Endothelial cell of umbilical vein (primary cell): ENCODE results near the gene TSPEAR. TPM values are rescaled to one million over a fixed set of nuclear protein-coding genes. Genes with fewer than 3 reads are reported as not detected.

Source experiments
- BruUV-seq: library from RNA; stranded (reverse); fragments of 400-500 nt; replicated peaks from 2 replicates; lab custom pipeline; 2021; lab: Mats Ljungman, UMichigan
- CTCF ChIA-PET: fragments of 300-600, 350-600 bp; sonication (Branson Sonifier 250); formaldehyde crosslinking; loops from one replicate; lab custom pipeline; 2021; ENCODE audit warnings: antibody characterized with exemption, inconsistent platforms; lab: Charles Lee
- POLR2A ChIA-PET: fragments of 300-600, 350-600 bp; sonication (Branson Sonifier 250); formaldehyde crosslinking; loops from one replicate; lab custom pipeline; 2021; ENCODE audit warnings: antibody characterized with exemption, inconsistent platforms; lab: Charles Lee
- DNase-seq: peaks from one replicate; pipeline ENCODE4 v3.0.0-alpha.2; 2011; ENCODE audit warnings: low read depth, low spot score
- FAIRE-seq: peaks from 2 replicates; lab custom pipeline; 2011; peaks lifted over from hg19 to GRCh38; lab: Jason Lieb, UNC
- H2AFZ ChIP-seq: 2 replicates; pipeline ENCODE4 v1.6.0; 2012; ENCODE audit warnings: low read depth, low read length, control low read depth, inconsistent platforms
- H3K27ac ChIP-seq: 2 replicates; pipeline ENCODE4 v1.5.1; 2011; ENCODE audit warnings: low read depth, mild to moderate bottlenecking, control low read depth, low read length, moderate library complexity; ENCODE audit not compliant: insufficient read depth
- H3K27me3 ChIP-seq, 2 experiments: 2 replicates each; pipeline versions ENCODE4 v1.6.0 to v1.6.1; 2011; ENCODE audit warnings: low read length in 2 of 2, mixed read lengths in 1 of 2; ENCODE audit not compliant: control insufficient read depth in 2 of 2, insufficient read depth in 2 of 2
- H3K36me3 ChIP-seq, 2 experiments: 2 replicates in 1 of 2; 3 replicates in 1 of 2; pipeline ENCODE4 v1.5.1; 2011; ENCODE audit warnings: low read length in 2 of 2, mild to moderate bottlenecking in 1 of 2, moderate library complexity in 1 of 2; ENCODE audit not compliant: control insufficient read depth in 2 of 2, insufficient read depth in 2 of 2; ENCODE audit errors: extremely low read depth in 1 of 2
- H3K4me1 ChIP-seq: 3 replicates; pipeline ENCODE4 v1.5.1; 2011; ENCODE audit warnings: mild to moderate bottlenecking, low read length; ENCODE audit not compliant: control insufficient read depth, insufficient read depth; ENCODE audit errors: extremely low read depth
- H3K4me2 ChIP-seq: 2 replicates; pipeline ENCODE4 v1.6.1; 2011; ENCODE audit warnings: low read length, control low read depth, mixed read lengths; ENCODE audit not compliant: insufficient read depth
- H3K4me3 ChIP-seq, 3 experiments: fragments of 200-600 bp in 1 of 3; sonication (generic), shearing (Covaris generic) in 1 of 3; replicated peaks in 1 of 3; 2 replicates each; pipeline ENCODE4 v1.5.1; 2011 to 2016; ENCODE audit warnings: control low read depth in 3 of 3, low read length in 3 of 3, mild to moderate bottlenecking in 2 of 3, inconsistent platforms in 1 of 3, low read depth in 1 of 3, moderate library complexity in 1 of 3; ENCODE audit not compliant: insufficient read depth in 1 of 3
- H3K79me2 ChIP-seq: 2 replicates; pipeline ENCODE4 v1.6.0; 2012; ENCODE audit warnings: low read length, inconsistent platforms; ENCODE audit not compliant: control insufficient read depth, insufficient read depth
- H3K9ac ChIP-seq: replicated peaks from 2 replicates; pipeline ENCODE3; 2011; ENCODE audit warnings: low read length, control low read depth; ENCODE audit not compliant: insufficient read depth; ENCODE audit errors: extremely low read depth
- H3K9me1 ChIP-seq: replicated peaks from 3 replicates; pipeline ENCODE4 v1.6.0; 2011; ENCODE audit warnings: mild to moderate bottlenecking, low read length; ENCODE audit not compliant: control insufficient read depth, insufficient read depth; ENCODE audit errors: extremely low read depth
- H3K9me3 ChIP-seq: replicated peaks from 2 replicates; pipeline ENCODE4 v1.5.1; 2012; ENCODE audit warnings: low read length, inconsistent platforms; ENCODE audit not compliant: control insufficient read depth, insufficient read depth
- H4K20me1 ChIP-seq: replicated peaks from 2 replicates; pipeline ENCODE3; 2011; ENCODE audit warnings: mild to moderate bottlenecking, low read length; ENCODE audit not compliant: control insufficient read depth, insufficient read depth; ENCODE audit errors: extremely low read depth
- EZH2 ChIP-seq: IDR thresholded peaks from 2 replicates; pipeline ENCODE4 v1.6.1; 2012; ENCODE audit warnings: borderline replicate concordance, low read depth, mild to moderate bottlenecking, moderate library complexity, low read length, inconsistent platforms; ENCODE audit not compliant: severe bottlenecking
- GATA2 ChIP-seq: IDR thresholded peaks from 2 replicates; pipeline ENCODE4 v1.7.0; 2011; ENCODE audit warnings: low read depth, mild to moderate bottlenecking, moderate library complexity, mixed read lengths, low read length; ENCODE audit not compliant: insufficient read length, insufficient read depth
- JUN ChIP-seq: IDR thresholded peaks from 2 replicates; pipeline ENCODE4 v1.6.1; 2011; ENCODE audit warnings: borderline replicate concordance, low read depth; ENCODE audit not compliant: insufficient read length, insufficient read depth
- MYC ChIP-seq: IDR thresholded peaks from one replicate; pipeline ENCODE4 v1.6.1; 2011; ENCODE audit warnings: mild to moderate bottlenecking, low read depth, low read length
- POLR2A ChIP-seq: IDR thresholded peaks from 2 replicates; pipeline ENCODE4 v1.6.1; 2012; ENCODE audit warnings: low read depth, mild to moderate bottlenecking, control low read depth, low read length
- POLR2AphosphoS5 ChIP-seq: IDR thresholded peaks from 2 replicates; pipeline ENCODE4 v1.6.1; 2012; ENCODE audit warnings: low read depth, mild to moderate bottlenecking, control low read depth, low read length, moderate library complexity; ENCODE audit not compliant: insufficient read depth
- dilution Hi-C: fragments of 300-500 bp; cut with MboI; formaldehyde crosslinking; loops from one replicate; pipeline ENCODE4 v1.15.0; 2019; ENCODE audit warnings: low sequenced_read_pairs; ENCODE audit not compliant: extremely low pct_ligation_motif_present
- intact Hi-C: fragments of 100-400 bp; cut with micrococcal nuclease; formaldehyde crosslinking; loops from one replicate; pipeline ENCODE4 v1.10.0; 2022
- polyA plus RNA-seq, 4 experiments: library from polyadenylated mRNA; depleted of rRNA in 3 of 4; stranded (reverse) in 3 of 4; unstranded in 1 of 4; fragments of >200 nt; gene quantifications; 2 replicates each; pipeline versions ENCODE4 v1.2.1 to v1.2.3, GENCODE V29; 2011 to 2012; ENCODE audit warnings: missing spikeins in 1 of 4
- total RNA-seq: library from RNA; stranded (reverse); gene quantifications from 2 replicates; pipeline ENCODE4 v1.2.3, GENCODE V29; 2021

TSPEAR gene
- total and polyA plus RNA-seq, 2 donors (not counting 3 experiments of a cell fraction or from before 2014, with no cell fraction given), result 0.01 TPM; not detected in 1

GRCh38 chr21:44509539-44509938, 201.8 kb downstream of the TSPEAR start:
- intact Hi-C loops, result no loop called here
- no peak for TF ChIP-seq MYC
- no peaks in the 10 kb centered on the region for H3K36me3 ChIP-seq
- H3K4me2 ChIP-seq, result no peak overlapping the region
- H3K4me1 ChIP-seq, result no peaks in the 10 kb centered on the region
- no peak for FAIRE-seq
- no peaks in the 10 kb centered on the region for H4K20me1 ChIP-seq
- H3K9me1 ChIP-seq, result no peaks in the 10 kb centered on the region
- no peak overlapping the region for H3K27ac ChIP-seq
- H3K4me3 ChIP-seq, result no peak overlapping the region
- H3K27me3 ChIP-seq, result no peaks in the 10 kb centered on the region
- no peaks in the 10 kb centered on the region for H3K9me3 ChIP-seq
- DNase-seq, result no peak
- dilution Hi-C loops, result no loop called here
- ChIA-PET POLR2A (no interaction called here), CTCF (interaction anchor here (0.8 to 5.1 kb wide), 7 partner anchors 9 to 422 kb away, joined by 3 to 125 read pairs (median 9); no protein-coding TSS in a partner anchor)
- no peak overlapping the region for H3K9ac ChIP-seq
- H2AFZ ChIP-seq, result no peak overlapping the region
- H3K79me2 ChIP-seq, result no peaks in the 10 kb centered on the region
- BruUV-seq, result no TSS peak

GRCh38 chr21:44508711-44509445, 202.5 kb downstream of the TSPEAR start:
- no peak overlapping the region for H2AFZ ChIP-seq
- TF ChIP-seq GATA2 (no peak), JUN (no peak), POLR2AphosphoS5 (no peak), MYC (no peak), EZH2 (no peak), POLR2A (no peak)

More at GRCh38 chr21:44508711-44509445, 202.5 kb downstream of the TSPEAR start:
- Histone ChIP-seq H3K9me3 (no peaks in the 10 kb centered on the region), H3K27me3 (no peaks in the 10 kb centered on the region), H3K9ac (no peak overlapping the region), H4K20me1 (no peaks in the 10 kb centered on the region), H3K4me3 (no peak overlapping the region), H3K36me3 (no peaks in the 10 kb centered on the region), H3K9me1 (no peaks in the 10 kb centered on the region), H3K4me1 (no peaks in the 10 kb centered on the region), H3K4me2 (no peak overlapping the region), H3K79me2 (no peaks in the 10 kb centered on the region), H3K27ac (no peak overlapping the region)
- POLR2A ChIA-PET, result no interaction called here
- no TSS peak for BruUV-seq
- dilution Hi-C loops, result no loop called here
- CTCF ChIA-PET, result interaction anchor here (2.2 to 5.1 kb wide), 3 partner anchors 234 to 285 kb away, joined by 5 to 125 read pairs (median 18); no protein-coding TSS in a partner anchor
- intact Hi-C loops, result no loop called here
- DNase-seq, result no peak
- FAIRE-seq, result no peak
